ENCODE data around the gene GCDH.

Gene GCDH

DNA sequence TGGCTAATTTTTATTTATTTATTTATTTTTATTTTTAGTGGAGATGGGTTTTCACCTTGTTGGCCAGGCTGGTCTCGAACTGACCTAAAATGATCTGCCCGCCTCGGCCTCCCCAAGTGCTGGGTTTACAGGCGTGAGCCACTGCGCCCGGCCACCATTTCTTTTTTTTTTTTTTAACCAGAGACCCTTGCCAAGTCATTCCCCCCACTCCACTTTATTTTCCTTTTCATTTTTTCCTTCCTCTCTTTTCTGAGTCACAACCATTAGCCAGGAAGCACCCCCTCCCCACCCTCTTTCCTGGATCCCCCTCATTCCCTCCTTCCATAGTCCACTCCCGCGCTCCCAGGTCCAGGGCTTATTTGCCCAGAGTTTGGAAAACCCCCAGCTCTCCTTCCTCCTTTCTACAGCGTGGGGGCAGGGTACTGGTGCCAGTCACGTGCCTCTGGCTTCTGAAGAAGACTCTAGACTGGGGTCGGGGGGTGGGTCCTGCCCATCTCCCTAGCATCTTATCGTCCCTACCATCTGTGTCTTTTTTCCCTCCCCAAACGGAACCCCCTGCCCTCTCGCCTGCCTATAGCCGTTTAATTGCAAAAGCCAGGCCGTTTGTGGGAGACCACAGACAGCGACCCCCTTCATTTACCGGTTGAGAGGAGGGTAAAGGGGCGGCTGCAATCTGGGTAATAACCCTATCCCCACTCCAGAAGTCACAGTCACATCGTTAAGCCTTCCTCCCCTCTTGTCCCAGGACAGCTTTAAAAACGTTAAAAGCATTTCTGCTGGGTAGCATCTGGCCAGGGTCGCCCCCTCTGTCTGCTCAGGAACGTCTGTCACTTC, 46.4 kb downstream of the GCDH start:
- H3K4me3 ChIP-seq (replicated peaks in 1 of 2; ENCODE audit: low read depth in 2 of 2, low read length in 2 of 2) = peak overlapping the region; percentile 54 to 60
- TF ChIP-seq, protein P1, sequence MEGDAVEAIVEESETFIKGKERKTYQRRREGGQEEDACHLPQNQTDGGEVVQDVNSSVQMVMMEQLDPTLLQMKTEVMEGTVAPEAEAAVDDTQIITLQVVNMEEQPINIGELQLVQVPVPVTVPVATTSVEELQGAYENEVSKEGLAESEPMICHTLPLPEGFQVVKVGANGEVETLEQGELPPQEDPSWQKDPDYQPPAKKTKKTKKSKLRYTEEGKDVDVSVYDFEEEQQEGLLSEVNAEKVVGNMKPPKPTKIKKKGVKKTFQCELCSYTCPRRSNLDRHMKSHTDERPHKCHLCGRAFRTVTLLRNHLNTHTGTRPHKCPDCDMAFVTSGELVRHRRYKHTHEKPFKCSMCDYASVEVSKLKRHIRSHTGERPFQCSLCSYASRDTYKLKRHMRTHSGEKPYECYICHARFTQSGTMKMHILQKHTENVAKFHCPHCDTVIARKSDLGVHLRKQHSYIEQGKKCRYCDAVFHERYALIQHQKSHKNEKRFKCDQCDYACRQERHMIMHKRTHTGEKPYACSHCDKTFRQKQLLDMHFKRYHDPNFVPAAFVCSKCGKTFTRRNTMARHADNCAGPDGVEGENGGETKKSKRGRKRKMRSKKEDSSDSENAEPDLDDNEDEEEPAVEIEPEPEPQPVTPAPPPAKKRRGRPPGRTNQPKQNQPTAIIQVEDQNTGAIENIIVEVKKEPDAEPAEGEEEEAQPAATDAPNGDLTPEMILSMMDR (IDR thresholded peaks at IDR 0.05; ENCODE audit: low read depth, low read length) = no peak
- DNase-seq (ENCODE audit: low read depth in 2 of 2) = no peak

GRCh38 chr19:12937927-12938778, 47.2 kb downstream of the GCDH start, which contains the start of gene CALR:
TSS of gene CALR (plus strand) at chr19:12938609. CDS start at chr19:12938680, 71 bp downstream.
- H3K4me3 ChIP-seq (replicated peaks in 1 of 2; ENCODE audit: low read depth in 2 of 2, low read length in 2 of 2) = peak within 1 kb of the TSS; percentile 100
- DNase-seq (ENCODE audit: low read depth in 2 of 2) = peak; percentile 100
- TF ChIP-seq, protein P1 (IDR thresholded peaks at IDR 0.05; ENCODE audit: low read depth, low read length) = no peak

DNA sequence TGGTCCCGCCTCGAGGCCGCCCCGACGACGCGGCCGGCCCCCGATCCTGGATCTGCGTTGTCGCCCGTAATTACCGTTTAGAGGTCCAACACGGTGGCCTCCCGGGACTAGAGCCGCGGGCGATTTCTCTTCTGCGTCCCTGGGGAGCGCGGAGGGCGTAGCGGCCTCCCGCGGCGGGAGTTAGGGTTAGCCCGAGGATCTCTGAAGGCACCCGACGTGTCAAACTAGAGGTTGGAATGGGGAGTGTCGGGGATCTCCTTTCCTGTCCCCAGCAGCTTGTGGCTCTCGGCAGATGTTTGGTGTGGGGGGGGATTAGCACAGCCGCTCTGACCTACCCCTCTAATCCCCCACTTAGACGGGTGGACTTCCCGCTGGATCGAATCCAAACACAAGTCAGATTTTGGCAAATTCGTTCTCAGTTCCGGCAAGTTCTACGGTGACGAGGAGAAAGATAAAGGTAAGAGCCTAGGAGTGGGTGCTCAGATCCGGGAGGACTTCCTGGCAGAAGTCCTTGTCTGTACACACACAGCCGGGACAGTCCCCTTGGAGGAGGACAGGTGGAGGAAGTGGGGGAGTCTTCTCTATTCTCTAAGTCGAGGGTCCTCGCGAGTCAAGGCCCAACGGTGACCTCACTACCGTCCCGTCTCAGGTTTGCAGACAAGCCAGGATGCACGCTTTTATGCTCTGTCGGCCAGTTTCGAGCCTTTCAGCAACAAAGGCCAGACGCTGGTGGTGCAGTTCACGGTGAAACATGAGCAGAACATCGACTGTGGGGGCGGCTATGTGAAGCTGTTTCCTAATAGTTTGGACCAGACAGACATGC, 48.0 kb downstream of the GCDH start:
- TF ChIP-seq, protein P1 (IDR thresholded peaks at IDR 0.05; ENCODE audit: low read depth, low read length) = peak; percentile 11
- H3K4me3 ChIP-seq (replicated peaks in 1 of 2; ENCODE audit: low read depth in 2 of 2, low read length in 2 of 2) = peak overlapping the region; percentile 100
- DNase-seq (ENCODE audit: low read depth in 2 of 2) = peak; percentile 54 to 56

GRCh38 chr19:12939975-12940423, 49.0 kb downstream of the GCDH start:
- no peak for DNase-seq (ENCODE audit: low read depth in 2 of 2)
- H3K4me3 ChIP-seq (replicated peaks in 1 of 2; ENCODE audit: low read depth in 2 of 2, low read length in 2 of 2) = peak overlapping the region; percentile 100
- TF ChIP-seq, protein P1 (IDR thresholded peaks at IDR 0.05; ENCODE audit: low read depth, low read length) = no peak

DNA sequence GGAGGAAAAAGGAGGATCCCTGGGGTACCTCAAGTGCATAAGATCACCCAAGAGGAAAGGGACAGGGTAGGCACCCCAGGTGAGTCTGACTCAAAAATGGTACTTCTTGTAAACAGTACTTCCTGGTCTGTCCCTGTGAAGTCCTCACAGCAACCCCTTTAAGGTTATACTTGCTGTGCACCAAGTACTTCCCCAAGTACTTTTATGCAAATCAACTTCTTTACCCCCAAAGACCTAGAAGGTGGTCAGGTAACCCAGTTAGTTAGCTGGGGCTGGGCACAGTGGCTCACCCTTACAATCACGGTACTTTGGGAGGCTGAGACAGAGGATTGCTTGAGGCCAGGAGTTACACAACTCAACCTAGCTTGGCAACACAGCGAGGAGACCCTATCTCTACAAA, 49.9 kb downstream of the GCDH start:
- TF ChIP-seq, protein P1 (IDR thresholded peaks at IDR 0.05; ENCODE audit: low read depth, low read length) = no peak
- DNase-seq (ENCODE audit: low read depth in 2 of 2) = no peak

GRCh38 chr19:12943437-12944044, 52.6 kb downstream of the GCDH start:
- no peak for DNase-seq (ENCODE audit: low read depth in 2 of 2)
- TF ChIP-seq, protein P1 (IDR thresholded peaks at IDR 0.05; ENCODE audit: low read depth, low read length) = no peak
- H3K4me3 ChIP-seq (replicated peaks in 1 of 2; ENCODE audit: low read depth in 2 of 2, low read length in 2 of 2) = no peak overlapping the region

More for the DNA sequence above, 49.9 kb downstream of the GCDH start:
- peak overlapping the region; percentile 100 for H3K4me3 ChIP-seq (replicated peaks in 1 of 2; ENCODE audit: low read depth in 2 of 2, low read length in 2 of 2)

All from cardiac fibroblast (primary cell).